Skin of body (tissue), 2 donors: ENCODE results near the gene RAB20. TPM values are rescaled to one million over a fixed set of nuclear protein-coding genes. Genes with fewer than 3 reads are reported as not detected.
"Not testable (repeated sequence)": the region's sequence is repeated elsewhere in the genome, so short reads cannot be mapped to it uniquely, and the experiment has no call there.

Experiments used
- DNase-seq: peaks from one replicate; lab custom pipeline; 2025; lab: John Stamatoyannopoulos, UW
- total RNA-seq: library from RNA; depleted of rRNA; stranded (reverse); fragments of >200 nt; gene quantifications from one replicate; pipeline ENCODE4 v1.2.3, GENCODE V29; 2014

Gene RAB20
- total RNA-seq, 1 donor from 2014 or later = 8.0 TPM

DNA sequence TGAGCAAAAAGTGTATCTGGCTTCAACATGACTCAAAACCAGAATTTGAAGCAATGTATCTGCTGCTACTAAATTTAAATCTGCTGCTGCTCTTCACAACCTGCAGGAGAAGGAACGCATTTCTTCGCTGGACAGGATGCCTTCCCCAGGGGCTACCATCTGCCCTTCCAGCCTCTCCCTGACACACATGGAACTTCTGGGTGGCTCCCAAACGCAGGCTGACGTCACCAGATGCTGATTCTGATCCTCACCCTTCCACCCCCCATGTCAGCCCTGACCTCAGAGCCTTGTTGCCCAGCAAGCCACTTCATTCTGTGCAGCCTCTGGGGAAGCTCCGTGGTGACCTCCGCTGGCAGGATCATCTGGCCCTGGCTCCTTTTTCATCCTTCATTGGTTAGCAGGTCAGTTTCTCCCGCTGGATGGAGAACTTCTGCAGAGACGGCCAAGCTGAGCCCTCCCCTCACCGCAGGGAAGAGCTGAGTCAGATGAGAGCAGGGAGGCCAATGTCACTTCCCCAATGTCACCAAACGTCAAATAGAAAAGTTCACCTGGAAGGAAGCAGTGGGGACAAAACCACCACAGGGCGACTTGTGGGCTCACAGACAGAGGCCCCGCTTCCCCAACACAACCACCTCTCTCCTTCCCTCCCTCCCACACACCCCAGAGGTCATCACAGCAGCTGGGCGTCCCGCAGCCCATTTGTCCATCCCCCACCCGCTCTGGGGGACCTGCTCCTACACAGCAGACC lies 14.0 kb upstream of the RAB20 start:
- DNase-seq = no peak

DNA sequence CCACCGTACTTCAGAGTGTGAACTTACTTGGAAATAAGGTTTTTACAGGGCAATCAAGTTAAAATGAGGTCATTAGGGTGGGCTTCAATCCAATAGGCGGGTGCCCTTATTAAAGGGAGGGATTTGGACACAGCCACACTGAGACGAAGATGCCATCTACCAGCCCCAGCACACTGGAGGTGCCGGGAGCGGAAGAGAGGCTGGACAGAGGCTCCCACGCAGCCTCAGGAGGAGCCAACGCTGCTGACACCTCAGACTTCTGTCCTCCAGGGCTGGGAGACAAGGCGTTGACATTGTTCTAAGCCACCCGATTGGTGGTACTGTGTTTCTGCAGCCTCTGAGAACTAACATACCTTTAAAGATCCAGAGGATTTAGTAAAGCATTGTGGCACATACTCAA lies 12.6 kb upstream of the RAB20 start:
- no peak for DNase-seq

DNA sequence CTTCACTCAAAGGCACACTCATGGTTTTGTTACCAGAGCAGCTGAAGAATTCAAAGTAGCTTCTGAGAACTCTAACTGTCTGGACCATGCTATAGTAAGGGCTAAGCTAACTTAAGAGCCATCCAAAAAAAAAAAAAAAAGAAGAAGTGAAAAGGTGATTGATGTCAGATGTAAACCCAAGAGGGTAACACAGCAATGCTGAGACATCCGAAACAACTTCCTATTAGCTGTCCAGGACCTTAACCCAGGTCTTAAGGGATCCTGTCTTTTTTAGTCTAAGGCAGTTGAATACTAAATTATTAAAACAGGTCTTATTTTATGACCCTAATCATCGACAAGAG lies 11.2 kb upstream of the RAB20 start:
- no peak for DNase-seq

DNA sequence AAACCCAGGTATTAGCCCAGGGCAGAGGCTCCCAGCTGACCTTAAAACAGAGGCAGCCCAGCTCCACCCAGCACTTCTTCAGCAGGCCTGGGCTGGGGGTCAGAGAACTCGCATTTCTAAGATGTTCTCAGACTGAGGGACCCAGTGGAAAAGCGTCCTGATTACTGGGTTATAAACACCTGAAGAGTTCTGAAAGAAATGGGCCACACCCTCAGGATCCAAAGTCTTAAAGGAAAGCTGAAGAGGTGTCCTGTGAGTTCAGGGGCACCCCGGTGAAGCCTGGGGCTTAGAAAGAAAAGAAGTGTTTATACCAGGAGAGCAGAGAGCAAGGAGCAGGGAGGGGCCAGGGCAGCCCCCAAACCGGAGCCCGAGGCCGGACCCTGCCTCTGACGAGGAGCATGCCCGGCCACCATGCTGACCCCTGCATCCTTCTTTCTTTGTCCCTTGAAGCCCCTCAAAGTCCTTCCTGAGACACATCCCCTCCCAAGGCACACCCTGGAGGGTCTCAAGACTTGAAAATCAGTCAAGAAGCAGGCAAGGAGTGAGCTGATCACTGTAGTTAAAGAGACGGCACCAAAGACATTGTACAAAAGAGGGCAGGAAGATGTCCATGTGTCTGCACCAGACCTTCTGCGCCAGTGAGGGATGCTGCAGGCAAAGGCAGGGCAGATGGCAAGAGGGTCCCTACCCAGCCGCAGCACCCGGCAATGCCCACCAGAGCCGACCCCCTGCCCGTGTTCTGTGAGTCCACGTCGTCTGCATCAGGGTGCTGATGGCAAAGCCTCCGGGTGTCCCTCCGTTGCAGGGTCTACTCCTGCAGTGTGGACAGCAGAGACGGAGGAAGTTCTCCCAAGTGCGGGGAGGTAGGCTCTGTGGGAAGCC lies 10.6 kb upstream of the RAB20 start:
- DNase-seq = no peak

DNA sequence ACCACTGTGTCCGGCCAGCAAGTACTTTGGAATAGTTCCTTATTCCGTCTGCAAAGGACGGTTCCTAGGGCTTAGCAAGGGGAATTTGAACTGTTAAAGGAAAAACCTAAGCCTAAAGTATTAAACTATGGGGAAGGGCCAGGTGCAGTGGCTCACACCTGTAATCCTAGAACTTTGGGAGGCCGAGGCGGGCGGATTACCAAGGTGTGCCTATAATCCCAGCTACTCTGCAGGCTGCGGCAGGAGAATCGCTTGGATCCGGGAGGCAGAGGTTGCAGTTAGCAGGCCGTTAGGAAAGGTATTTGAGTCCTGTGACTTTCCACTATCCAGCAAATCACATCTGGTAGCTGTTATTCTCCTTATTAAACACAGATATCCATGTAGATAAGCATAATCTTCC lies 9.4 kb upstream of the RAB20 start:
- DNase-seq = no peak

DNA sequence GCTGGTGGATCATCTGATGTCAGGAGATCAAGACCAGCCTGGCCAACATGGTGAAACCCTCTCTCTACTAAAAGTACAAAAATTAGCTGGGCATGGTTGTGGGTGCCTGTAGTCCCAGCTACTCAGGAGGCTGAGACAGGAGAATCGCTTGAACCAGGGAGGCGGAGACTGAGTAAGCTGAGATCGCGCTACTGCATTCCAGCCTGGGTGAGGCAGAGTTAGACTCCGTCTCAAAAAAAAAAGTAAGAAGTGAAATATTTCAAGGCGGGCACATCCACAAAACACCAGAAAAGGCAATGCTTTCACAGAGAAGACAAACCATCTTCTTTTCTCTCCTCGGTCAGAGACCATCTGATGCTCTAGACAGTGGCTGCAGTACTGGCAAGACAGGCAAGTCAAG lies 8.4 kb upstream of the RAB20 start:
- not testable (repeated sequence) for DNase-seq

DNA sequence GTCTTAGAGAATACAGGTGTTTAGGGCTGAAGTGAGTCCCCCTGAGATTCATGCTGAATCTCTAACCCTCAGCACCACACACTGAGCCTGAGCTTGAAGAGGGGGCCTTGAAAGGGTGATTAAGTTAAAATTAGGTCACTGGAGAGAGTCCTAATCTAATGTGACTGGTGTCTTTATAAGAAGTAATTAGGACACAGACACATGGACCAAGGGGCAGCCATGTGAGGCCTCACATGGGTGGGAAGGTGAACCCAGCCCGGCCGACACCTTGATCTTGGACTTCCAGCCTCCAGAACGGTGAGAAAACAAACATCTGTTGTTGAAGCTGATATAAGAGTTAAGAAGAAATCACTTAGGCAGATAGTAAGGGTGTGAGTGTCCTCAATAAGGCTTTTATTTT lies 7.1 kb upstream of the RAB20 start:
- no peak for DNase-seq

DNA sequence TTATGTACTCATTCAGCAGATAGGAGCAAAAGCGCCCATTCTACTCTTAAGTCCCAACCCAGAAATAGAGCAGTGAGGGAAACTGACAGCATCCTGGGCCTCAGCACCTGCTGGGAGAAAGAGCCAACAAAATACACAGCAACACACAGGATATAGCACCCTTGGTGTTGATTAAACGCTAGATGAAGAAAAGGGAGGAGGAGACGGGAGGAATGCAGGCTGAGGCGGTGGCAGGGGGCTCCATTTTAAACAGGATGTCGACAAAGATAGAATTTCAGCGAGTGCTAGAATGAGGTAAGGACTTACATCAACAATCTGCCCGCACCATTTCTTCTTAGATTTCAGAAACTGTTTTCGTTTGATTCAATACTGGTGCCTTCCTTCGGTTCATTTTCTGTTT lies 4.6 kb upstream of the RAB20 start:
- no peak for DNase-seq

DNA sequence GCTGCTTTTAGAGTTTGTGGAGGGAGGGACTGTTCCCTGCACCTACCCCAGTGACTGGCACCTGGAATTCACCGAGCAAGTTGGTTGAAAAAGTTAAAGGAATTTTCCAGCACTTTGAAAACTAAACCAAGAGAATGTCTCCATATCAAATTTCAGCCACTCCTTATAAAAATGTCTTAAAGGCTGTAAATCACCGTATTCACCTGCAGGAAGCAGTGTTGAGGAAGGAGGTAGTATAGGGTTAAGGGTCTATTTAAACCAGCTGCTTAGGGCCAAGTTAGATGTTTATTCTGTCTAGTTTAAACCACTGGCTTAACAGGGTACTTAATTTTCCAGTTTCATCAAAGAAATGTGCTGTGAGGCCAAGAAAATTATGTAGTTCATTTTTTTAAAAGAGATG lies 3.8 kb upstream of the RAB20 start:
- DNase-seq = no peak

DNA sequence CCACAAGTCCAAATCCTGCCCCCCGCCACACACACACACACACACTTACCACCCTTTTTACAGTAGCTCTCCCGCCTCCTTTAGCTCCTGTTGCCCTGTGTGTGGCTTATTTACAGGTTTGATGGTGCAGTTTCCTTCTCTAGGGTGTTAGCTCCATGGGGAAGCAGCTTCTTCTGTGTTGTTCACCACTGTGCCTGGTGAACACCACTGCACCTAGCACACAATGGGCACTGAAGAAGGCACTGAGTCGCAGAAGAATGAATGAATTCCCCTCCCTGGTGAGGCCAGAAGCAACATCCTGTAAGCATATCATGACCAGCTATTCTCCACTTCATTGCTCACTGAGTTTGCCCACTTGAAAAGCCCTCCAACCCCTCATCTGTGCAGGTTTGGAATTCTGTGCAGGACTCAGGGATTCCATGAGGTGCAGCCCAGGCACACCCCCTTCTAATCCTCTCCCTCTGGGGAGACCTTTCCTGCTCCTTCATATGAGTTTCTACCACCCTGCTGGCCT lies 3.0 kb upstream of the RAB20 start:
- no peak for DNase-seq

DNA sequence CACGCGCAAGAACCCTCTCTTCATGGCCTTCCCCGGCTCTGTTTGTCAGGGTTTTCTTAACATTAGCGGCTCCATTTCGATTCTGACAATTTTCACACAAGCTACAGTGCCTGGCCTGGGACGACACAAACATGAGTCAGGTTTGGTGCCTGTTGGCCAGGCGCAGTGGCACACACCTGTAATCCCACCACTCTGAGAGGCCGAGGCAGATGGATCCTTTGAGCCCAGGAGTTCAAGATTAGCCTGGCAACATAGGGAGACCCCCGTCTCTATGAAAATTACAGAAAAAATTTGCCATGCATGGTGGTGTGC lies 1.9 kb upstream of the RAB20 start:
- no peak for DNase-seq

DNA sequence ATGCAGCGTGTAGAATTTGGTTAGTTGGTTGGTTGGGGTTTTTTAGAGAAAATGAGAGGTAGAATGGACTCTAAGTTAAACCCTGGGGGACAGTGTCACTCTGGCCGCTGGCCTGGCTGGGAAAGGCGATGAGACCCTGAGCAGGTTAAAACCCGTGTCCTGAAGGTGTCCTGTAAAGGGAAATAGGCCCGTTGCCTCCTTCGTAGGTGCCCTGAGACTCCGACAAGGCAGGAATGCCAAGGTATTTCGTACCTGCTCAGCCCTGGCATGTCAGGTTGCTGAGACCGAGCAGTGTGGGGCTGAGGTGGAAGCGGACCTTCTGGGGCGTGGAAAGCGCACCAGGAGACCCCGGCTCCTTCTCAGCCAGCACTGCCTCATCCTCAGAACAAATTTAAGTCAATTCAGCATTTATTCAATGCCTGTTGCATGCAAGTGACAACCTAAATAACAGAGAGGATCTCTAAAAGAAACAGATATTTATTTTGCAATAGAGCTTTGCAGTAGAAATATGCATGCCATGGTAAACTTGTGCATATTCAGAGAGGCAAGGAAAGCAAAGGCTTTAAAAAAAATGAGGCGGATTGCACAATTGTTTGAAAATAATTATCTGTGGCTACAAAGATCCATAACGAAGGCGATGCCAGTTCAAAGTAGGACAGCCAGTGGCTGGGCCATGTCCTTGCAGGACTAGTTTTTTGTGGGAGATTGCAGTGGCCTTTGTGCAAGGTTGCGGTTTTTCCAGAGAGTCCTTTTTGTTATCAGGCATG lies 1.4 kb upstream of the RAB20 start:
- no peak for DNase-seq

DNA sequence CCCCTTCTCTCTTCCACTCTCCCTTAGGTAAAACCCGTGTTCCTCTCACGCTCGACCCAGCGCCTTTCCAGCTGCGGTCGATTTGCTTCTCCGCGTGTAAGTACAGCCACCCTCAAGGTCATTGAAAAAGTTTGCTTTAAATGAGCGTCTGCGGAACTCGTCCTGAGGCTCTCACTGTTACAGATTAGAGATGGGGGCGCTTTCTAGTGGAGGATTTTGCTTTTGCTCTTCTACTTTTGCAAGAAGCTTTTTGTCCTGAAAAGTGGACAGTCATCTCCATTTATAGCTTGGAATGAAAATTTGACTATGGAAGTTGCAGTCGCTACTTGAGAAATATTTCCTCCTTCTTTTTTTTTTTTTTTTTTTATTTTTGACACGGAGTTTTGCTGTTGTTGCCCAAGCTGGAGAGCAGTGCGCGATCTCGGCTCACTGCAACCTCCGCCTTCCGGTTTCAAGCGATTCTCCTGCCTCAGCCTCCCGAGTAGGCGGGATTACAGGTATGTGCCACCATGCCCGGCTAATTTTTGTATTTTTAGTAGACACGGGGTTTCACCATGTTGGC lies 595 bp upstream of the RAB20 start:
- peak; percentile 64 for DNase-seq

DNA sequence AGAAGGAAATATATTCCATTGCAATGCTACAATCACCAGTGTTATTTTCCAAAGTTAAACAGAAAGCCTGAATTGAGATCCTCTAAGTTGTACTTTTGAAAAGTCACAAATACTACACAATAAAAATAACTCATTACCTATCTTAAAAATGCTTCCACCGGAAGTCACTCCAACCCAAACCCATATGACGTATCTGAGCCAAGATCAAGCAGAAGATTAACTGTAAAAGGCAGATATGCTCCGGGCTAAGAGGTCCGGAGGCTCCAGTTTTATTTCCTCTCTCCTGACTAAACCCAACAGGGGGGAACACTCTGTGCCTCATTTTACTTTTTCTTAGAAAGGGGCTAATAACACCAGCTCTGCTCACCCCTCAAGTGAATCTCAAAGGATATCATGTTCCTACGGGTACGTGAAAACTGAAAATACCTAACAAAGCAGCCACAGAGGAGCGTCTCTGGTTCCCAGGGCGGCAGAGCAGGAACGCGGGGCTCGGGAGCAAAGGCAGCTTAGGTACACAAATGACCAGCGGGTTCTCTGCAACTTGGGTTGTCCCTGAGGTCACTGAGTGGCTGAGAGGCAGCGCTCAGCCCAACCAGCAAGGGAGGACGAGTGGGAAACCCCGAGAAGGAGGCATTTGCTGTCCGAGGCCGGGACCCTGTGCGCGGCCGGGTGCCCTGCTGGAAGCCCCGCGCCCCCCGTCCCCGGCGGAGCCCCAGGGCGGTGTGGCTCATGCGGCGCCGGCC lies 750 bp downstream of the RAB20 start:
- no peak for DNase-seq

DNA sequence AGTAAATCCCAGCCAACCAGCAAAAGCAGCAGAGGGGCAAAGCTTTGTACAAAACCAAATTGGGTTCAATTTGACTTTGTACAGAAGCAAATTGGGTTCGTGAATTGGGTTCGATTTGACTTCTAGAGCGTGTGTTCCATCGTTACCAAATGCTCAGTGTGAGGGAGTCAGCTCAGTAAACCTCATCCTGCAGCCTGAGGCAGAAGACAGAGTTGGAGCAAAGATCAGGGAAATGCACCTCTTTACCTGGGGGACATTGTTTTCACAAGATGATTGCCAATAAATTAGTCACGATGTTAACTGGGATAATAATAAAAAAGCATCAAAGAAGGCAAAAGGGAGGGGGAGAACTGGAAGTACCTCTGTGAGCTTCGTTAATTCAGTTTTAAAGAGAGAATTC lies 1.5 kb downstream of the RAB20 start:
- DNase-seq = no peak

DNA sequence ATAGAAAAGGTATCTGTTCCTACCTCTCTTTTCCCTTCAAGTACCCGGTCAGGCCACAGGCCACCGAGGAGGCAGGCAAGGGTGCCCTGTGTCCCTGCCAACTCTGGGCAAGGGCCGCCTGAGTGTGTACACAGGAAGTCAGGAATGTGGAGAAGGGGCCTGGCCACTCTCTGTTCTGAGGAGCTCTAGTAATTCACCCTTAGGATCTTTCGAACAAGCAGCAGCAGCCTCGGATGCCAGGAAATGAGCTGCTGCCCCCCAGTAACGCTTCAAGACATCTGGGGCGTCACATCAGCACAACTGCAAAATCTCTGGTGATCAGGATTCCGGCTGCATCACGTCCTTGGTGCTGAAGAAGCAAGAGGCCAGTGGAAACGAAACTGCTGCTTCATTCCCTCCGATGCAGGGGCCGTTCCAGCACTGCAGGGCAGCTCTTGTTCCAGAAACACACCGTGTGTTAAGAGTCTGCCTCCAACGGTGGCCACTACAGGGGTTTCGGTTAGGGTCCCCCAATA lies 2.0 kb downstream of the RAB20 start:
- DNase-seq = no peak

DNA sequence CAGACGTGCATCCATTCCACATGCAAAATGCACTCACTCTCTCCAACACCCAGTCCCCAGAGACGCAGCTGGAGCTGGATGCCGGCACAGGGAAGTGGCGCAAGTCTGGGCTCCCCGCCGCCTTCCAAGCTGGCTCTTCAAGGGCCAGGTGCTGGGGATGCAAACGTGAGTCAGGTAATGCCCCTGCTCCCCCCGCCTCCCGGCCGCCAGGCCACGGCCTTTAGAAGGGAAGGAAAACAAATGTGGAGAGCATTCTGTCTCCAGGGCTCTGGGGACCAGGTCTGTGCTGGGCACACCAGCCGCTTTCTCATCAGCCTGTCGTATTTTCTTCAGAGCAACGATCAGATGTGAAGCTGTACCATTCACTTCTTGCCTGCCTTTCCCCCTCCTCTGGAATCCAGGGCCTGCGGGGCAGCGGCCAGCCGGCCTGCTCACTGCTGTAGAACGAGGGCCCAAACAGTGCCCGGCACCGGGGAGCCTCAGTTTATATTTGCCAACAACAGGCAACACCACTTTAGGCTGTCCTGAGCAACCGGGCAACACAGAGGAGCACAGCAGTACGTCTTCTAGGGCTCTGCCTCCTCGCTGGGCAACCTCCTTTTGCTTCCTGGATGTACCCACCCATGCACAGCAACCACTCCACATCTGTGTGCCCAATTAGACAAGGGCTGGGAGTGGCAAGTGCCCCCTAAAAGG lies 3.8 kb downstream of the RAB20 start:
- DNase-seq = no peak

DNA sequence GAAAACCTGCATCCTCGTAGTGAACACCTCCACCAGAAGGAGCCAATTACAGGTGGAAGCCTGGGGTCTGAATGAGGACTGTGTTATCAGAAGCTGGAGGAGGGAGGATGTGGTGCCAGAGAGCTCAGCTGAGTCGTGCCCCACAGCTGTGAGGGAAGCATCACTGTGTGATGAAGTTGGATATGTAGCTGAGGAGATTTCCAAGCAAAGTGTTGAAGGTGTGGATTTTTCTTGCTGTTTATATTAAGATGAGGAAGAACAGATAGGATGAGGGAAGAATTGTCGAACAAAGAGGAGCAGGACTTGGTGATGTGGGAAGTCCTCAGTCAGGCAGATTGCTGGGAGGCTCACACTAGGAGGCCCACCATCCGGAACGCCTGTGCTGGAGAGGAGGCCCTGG lies 4.4 kb downstream of the RAB20 start:
- DNase-seq = no peak

DNA sequence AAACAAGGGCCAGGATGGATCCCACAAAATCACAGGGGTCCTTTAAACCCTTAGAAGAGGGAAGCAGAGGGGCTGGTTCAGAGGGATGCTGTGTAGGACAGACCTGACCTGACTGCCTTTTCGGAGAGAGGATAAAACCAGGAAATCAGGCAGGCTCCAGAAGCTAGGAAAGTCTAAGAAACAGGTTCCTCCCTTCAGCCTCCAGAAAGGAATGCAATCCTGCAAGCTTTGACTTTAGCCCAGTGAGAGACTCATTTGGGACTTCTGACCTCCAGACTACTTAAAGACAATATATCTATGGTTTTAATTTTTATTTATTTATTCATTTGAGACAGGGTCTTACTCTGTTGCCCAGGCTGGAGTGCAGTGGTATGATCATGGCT lies 5.3 kb downstream of the RAB20 start:
- no peak for DNase-seq

DNA sequence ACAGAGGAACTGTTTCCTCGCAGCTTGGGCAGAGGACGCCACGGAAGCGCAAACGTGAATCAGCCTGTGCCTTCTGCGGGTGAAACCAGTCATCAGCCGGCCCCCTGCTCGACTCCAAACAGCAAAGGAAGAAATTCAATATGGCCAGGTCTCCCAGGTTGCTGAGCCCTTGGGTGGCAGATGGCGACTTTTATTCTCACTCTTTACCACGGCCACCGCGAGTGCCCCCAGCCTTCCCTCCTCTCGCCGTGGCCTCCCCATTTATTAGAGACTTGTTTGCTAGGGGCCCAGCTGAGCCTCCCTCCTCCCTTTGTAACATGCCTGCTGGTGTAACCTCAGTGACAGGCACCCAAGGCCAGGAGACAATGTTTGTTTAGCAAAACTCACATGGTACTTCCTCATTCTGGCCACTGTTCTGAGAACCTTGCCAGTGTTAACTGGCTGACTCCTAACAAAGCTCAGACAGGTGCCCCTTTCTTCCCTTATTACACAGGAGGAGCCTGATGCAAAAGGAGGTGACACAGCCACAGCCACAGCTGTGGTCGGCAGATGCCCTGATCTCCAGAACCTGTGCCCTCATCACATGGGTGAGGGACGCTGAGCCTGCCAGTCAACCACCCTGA lies 5.8 kb downstream of the RAB20 start:
- DNase-seq = no peak
